Measurements from ENCODE around the gene NVL. TPM values are rescaled to one million over a fixed set of nuclear protein-coding genes. Genes with fewer than 3 reads are reported as not detected.

Gene NVL
- total and polyA plus RNA-seq, 2 of the 8 experiments (the other 6 are each of a cell fraction or from before 2014, with no cell fraction given), result 22.7 to 45.8 TPM

DNA sequence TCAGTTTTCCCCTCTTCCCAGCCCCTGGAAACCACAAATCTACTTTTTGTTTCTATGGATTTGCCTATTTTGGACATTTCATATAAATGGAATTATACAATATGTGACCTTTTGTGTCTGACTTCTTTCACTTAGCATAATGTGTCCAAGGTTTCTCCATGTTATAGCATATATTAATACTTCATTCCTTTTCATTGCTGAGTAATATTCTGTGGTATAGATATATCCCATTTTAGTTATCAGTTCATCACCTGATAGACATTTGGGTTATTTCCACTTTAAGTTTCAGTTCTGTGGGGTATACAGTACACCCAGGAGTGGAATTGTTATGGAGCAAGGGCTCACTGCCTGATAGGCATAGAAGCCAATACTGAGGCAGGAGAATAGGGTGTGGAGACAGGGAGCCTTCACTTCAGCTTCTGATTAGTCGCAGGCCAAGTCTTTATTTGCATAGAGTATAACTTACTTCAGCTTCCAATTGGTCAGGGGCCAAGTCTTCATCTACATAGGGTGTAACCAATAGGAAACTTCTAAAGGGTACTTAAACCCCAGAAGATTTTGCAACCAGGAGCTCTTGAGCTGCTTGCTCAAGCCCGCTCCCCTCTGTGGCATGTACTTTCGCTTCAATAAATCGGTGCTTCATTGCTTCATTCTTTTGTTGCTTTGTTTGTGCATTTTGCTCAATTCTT is 8.3 kb upstream of the NVL start:
- CTCF ChIA-PET (ENCODE audit: partially characterized antibody), result no interaction called here
- TF ChIP-seq SIRT6 (IDR thresholded peaks at IDR 0.05; ENCODE audit: low read length), result no peak
- TF ChIP-seq, protein P1, sequence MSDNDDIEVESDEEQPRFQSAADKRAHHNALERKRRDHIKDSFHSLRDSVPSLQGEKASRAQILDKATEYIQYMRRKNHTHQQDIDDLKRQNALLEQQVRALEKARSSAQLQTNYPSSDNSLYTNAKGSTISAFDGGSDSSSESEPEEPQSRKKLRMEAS (IDR thresholded peaks at IDR 0.05), result no peak
- no peak for TF ChIP-seq GABPA (IDR thresholded peaks at IDR 0.05; ENCODE audit: borderline replicate concordance, insufficient read depth, low read length)
- TF ChIP-seq MAFK (IDR thresholded peaks at IDR 0.05; ENCODE audit: low read depth, low read length), result no peak
- no peak for TF ChIP-seq POLR2AphosphoS5 (IDR thresholded peaks at IDR 0.05; ENCODE audit: low read depth, low read length)
- no peak for TF ChIP-seq PHF8 (conservative IDR thresholded peaks at IDR 0.05; ENCODE audit: low read depth, low read length)
- TF ChIP-seq JUND (IDR thresholded peaks at IDR 0.05; ENCODE audit: low read length), result no peak
- no peak for TF ChIP-seq SIN3A (conservative IDR thresholded peaks at IDR 0.05 in 1 of 2, IDR thresholded peaks at IDR 0.05 in 1 of 2; ENCODE audit: low read depth in 1 of 2, low read length in 2 of 2)
- no peak for TF ChIP-seq CHD2 (IDR thresholded peaks at IDR 0.05; ENCODE audit: low read length)
- POLR2A ChIA-PET (ENCODE audit: partially characterized antibody), result interaction anchor here (0.6 to 1.3 kb wide), 2 partner anchors 37 to 46 kb away, joined by 3 to 4 read pairs; no protein-coding TSS in a partner anchor
- Histone ChIP-seq H3K23me2 (ENCODE audit: low read depth, low read length) (peaks cover 5% of the 10 kb centered on the region), H4K91ac (replicated peaks; ENCODE audit: insufficient read length, low read length) (no peak overlapping the region), H2AFZ (ENCODE audit: low read length) (no peak overlapping the region), H4K5ac (ENCODE audit: insufficient read length, low read depth, low read length) (peak overlapping the region; percentile 81), H3K27ac (ENCODE audit: low read depth, low read length) (no peak overlapping the region), H3K4me1 (replicated peaks in 1 of 4; ENCODE audit: control insufficient read depth in 3 of 4, insufficient read depth in 4 of 4, low read length in 3 of 4) (peaks cover 5 to 11% (median 8%) of the 10 kb centered on the region in 4 experiments; a peak in 6 of 7 replicates), H4K20me1 (replicated peaks in 1 of 2; ENCODE audit: control insufficient read depth in 1 of 2, insufficient read depth in 2 of 2, low read length in 2 of 2) (no peaks in the 10 kb centered on the region), H2BK120ac (replicated peaks; ENCODE audit: low read depth, low read length) (peak overlapping the region; percentile 64), H3K4me3 (ENCODE audit: extremely low read depth in 1 of 4, insufficient read depth in 2 of 4, low read depth in 3 of 4, low read length in 4 of 4) (no peak overlapping the region), H3K36me3 (ENCODE audit: control insufficient read depth in 2 of 4, insufficient read depth in 4 of 4, low read length in 3 of 4) (no peaks in the 10 kb centered on the region), H3K4me2 (ENCODE audit: insufficient read depth in 1 of 2, low read depth in 2 of 2, low read length in 2 of 2) (no peak overlapping the region), H2BK5ac (ENCODE audit: low read depth, low read length) (peak overlapping the region; percentile 14; the same call in 1 of the 2 replicates), H3K9ac (replicated peaks in 1 of 4; ENCODE audit: extremely low read depth in 1 of 4, low read depth in 3 of 4, low read length in 3 of 4) (no peak overlapping the region), H3K23ac (ENCODE audit: insufficient read length) (no peak overlapping the region), H4K8ac (ENCODE audit: extremely low read depth, insufficient read depth, low read length) (no peak overlapping the region), H3K79me1 (ENCODE audit: low read depth, low read length) (no peaks in the 10 kb centered on the region), H3K79me2 (ENCODE audit: control insufficient read depth in 1 of 2, insufficient read depth in 2 of 2, low read length in 2 of 2) (no peaks in the 10 kb centered on the region), H3K56ac (replicated peaks; ENCODE audit: insufficient read length, low read depth, low read length) (no peak overlapping the region), H2AK5ac (ENCODE audit: low read depth, low read length) (peak overlapping the region; percentile 53; the same call in 1 of the 2 replicates), H2BK20ac (ENCODE audit: low read length) (peak overlapping the region; percentile 99; the same call in 1 of the 2 replicates), H3K14ac (ENCODE audit: insufficient read length) (no peak overlapping the region), H3K18ac (ENCODE audit: extremely low read depth, low read length) (peak overlapping the region; percentile 79; the same call in 1 of the 2 replicates), H2BK12ac (ENCODE audit: low read depth, low read length) (peak overlapping the region; percentile 68; the same call in 1 of the 2 replicates), H3K27me3 (replicated peaks in 1 of 4; ENCODE audit: control insufficient read depth in 3 of 4, extremely low read depth in 1 of 4, insufficient read depth in 3 of 4, low read length in 3 of 4) (no peaks in the 10 kb centered on the region), H3K9me3 (ENCODE audit: insufficient read depth in 2 of 2, low read depth in 1 of 2, low read length in 1 of 2) (peaks cover 6 to 15% of the 10 kb centered on the region in 2 experiments), H3K4ac (replicated peaks; ENCODE audit: insufficient read length, low read depth, low read length) (peak overlapping the region; percentile 78), H2BK15ac (ENCODE audit: low read length) (peak overlapping the region; percentile 95; the same call in 1 of the 2 replicates)
- FAIRE-seq, result no peak
- no peak for DNase-seq (ENCODE audit: low read depth in 1 of 2, low spot score in 2 of 2)
- WGBS, 2 experiments (ENCODE audit: extremely low coverage in 1 of 2, insufficient coverage in 1 of 2, insufficient read length in 1 of 2, insufficient replicate concordance in 2 of 2, low coverage in 1 of 2, low lambda C conversion rate in 2 of 2, missing lambda C conversion rate in 1 of 2), result 91% methylated on average over 4 of the region's 4 CpGs; no CpG with 5 or more reads in 1 of the 2 experiments

Measured in H1 (cell line).